Measurements from ENCODE around the gene RORC.

Gene RORC

GRCh38 chr1:151839082-151839412 is 7.4 kb upstream of the RORC start:
- H3K27me3 Mint-ChIP-seq (ENCODE audit: low read depth), result peaks cover 77% of the 10 kb centered on the region
- no peaks in the 10 kb centered on the region for H3K36me3 Mint-ChIP-seq (ENCODE audit: low read depth)
- TF ChIP-seq CTCF (IDR thresholded peaks at IDR 0.05; ENCODE audit: unreplicated experiment in 3 of 3), result no peak
- peak overlapping the region; percentile 75 to 78 (median 75) for H3K4me3 Mint-ChIP-seq
- H3K4me1 Mint-ChIP-seq, result peaks cover 13% of the 10 kb centered on the region
- peaks cover 3% of the 10 kb centered on the region for H3K9me3 Mint-ChIP-seq
- H3K27ac Mint-ChIP-seq, result no peak overlapping the region

- Mint-ChIP-seq H3K9me3 (peaks cover 3% of the 10 kb centered on the region), H3K4me1 (peaks cover 18% of the 10 kb centered on the region), H3K36me3 (ENCODE audit: low read depth) (no peaks in the 10 kb centered on the region), H3K27me3 (ENCODE audit: low read depth) (peaks cover 76% of the 10 kb centered on the region), H3K4me3 (peak overlapping the region; percentile 75 to 78 (median 75)), H3K27ac (no peak overlapping the region)
- no peak for TF ChIP-seq CTCF (IDR thresholded peaks at IDR 0.05; ENCODE audit: unreplicated experiment in 3 of 3)
These were observed 6.8 kb upstream of the RORC start for GRCh38 chr1:151838222-151839081.

DNA sequence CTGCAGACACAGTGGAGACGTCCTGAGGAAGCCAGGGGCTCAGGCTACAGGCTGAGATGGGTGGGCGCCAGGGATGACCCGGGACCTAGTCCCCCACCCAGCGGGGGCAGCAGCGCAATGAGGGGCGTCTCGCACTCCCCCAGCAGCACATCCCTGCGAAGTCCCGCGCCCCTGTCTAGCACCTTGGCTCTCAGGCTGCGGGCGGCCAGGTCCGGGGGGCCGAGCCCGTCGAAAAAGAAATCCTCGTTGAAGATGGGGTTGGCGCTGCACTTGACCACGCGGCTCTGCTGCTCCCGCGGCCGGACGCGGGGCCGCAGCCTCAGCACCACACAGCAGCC is 6.3 kb upstream of the RORC start:
- Mint-ChIP-seq H3K4me1 (peaks cover 24% of the 10 kb centered on the region), H3K27ac (no peak overlapping the region), H3K36me3 (ENCODE audit: low read depth) (no peaks in the 10 kb centered on the region), H3K27me3 (ENCODE audit: low read depth) (peaks cover 78% of the 10 kb centered on the region), H3K4me3 (peak overlapping the region; percentile 78 to 82 (median 82)), H3K9me3 (peaks cover 3% of the 10 kb centered on the region)
- no peak for TF ChIP-seq CTCF (IDR thresholded peaks at IDR 0.05; ENCODE audit: unreplicated experiment in 3 of 3)

- Mint-ChIP-seq H3K4me1 (peaks cover 25% of the 10 kb centered on the region), H3K27ac (no peak overlapping the region), H3K36me3 (ENCODE audit: low read depth) (no peaks in the 10 kb centered on the region), H3K9me3 (peaks cover 3% of the 10 kb centered on the region), H3K27me3 (ENCODE audit: low read depth) (peaks cover 72% of the 10 kb centered on the region), H3K4me3 (peak overlapping the region; percentile 78 to 82 (median 82))
- no peak for TF ChIP-seq CTCF (IDR thresholded peaks at IDR 0.05; ENCODE audit: unreplicated experiment in 3 of 3)
These were observed 5.6 kb upstream of the RORC start for GRCh38 chr1:151837197-151837596.

DNA sequence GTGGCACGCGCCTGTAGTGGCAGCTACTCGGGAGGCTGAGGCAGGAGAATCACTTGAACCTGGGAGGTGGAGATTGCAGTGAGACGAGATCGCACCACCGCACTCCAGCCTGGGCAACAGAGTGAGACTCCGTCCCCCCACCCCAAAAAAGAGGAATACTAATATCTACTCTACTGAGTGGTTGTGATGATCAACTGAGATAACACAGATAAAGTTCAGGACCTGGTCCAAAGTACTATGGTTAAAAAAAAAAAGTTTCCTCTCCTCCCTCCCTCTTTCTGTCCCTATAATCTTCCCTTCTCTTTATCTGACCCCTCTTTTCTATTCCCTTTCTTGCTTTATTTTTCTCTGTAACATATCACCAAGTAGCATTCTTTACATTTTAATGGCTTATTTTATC is 4.0 kb upstream of the RORC start:
- Mint-ChIP-seq H3K4me3 (no peak overlapping the region), H3K27me3 (ENCODE audit: low read depth) (peaks cover 56% of the 10 kb centered on the region), H3K4me1 (peaks cover 25% of the 10 kb centered on the region), H3K27ac (no peak overlapping the region), H3K9me3 (peaks cover 3% of the 10 kb centered on the region), H3K36me3 (ENCODE audit: low read depth) (no peaks in the 10 kb centered on the region)
- no peak for TF ChIP-seq CTCF (IDR thresholded peaks at IDR 0.05; ENCODE audit: unreplicated experiment in 3 of 3)

GRCh38 chr1:151834239-151834638 is 2.6 kb upstream of the RORC start:
- H3K4me1 Mint-ChIP-seq, result peaks cover 32% of the 10 kb centered on the region

More at GRCh38 chr1:151834239-151834638, 2.6 kb upstream of the RORC start:
- Mint-ChIP-seq H3K27ac (no peak overlapping the region), H3K27me3 (ENCODE audit: low read depth) (peaks cover 48% of the 10 kb centered on the region), H3K4me3 (no peak overlapping the region), H3K36me3 (ENCODE audit: low read depth) (no peaks in the 10 kb centered on the region), H3K9me3 (peaks cover 3% of the 10 kb centered on the region)
- TF ChIP-seq CTCF (IDR thresholded peaks at IDR 0.05; ENCODE audit: unreplicated experiment in 3 of 3), result no peak
